Measurements from ENCODE around the gene DHX30.

- TF ChIP-seq CTCF (IDR thresholded peaks at IDR 0.05 in 8 of 11, conservative IDR thresholded peaks at IDR 0.05 in 3 of 11) (peak in 8 of 11 experiments; percentile 27 to 65 (median 46)), POLR2AphosphoS5 (IDR thresholded peaks at IDR 0.05) (peak; percentile 99 to 100 (median 99))
Measured at GRCh38 chr3:47781685-47782445, 21.1 kb upstream of the DHX30 start, which contains the start of gene SMARCC1.

All from spleen (tissue), 7 donors.